ENCODE results near the gene PCNT.

- TF ChIP-seq POLR2A (IDR thresholded peaks at IDR 0.05; ENCODE audit: low read depth, low read length): no peak
- no peak for TF ChIP-seq CTCF (conservative IDR thresholded peaks at IDR 0.05; ENCODE audit: low read depth, low read length)
- TF ChIP-seq CEBPB (IDR thresholded peaks at IDR 0.05; ENCODE audit: low read depth, low read length): no peak
- TF ChIP-seq, protein P1, sequence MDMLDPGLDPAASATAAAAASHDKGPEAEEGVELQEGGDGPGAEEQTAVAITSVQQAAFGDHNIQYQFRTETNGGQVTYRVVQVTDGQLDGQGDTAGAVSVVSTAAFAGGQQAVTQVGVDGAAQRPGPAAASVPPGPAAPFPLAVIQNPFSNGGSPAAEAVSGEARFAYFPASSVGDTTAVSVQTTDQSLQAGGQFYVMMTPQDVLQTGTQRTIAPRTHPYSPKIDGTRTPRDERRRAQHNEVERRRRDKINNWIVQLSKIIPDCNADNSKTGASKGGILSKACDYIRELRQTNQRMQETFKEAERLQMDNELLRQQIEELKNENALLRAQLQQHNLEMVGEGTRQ (IDR thresholded peaks at IDR 0.05; ENCODE audit: low read depth, low read length): no peak
- no peak for TF ChIP-seq SMC3 (IDR thresholded peaks at IDR 0.05; ENCODE audit: low read depth, low read length)
- no peak for TF ChIP-seq RAD21 (IDR thresholded peaks at IDR 0.05; ENCODE audit: low read length)
- no peak for TF ChIP-seq MAFK (IDR thresholded peaks at IDR 0.05; ENCODE audit: low read depth, low read length)
- no peak for TF ChIP-seq FOS (IDR thresholded peaks at IDR 0.05; ENCODE audit: low read depth, low read length)
- no peak for TF ChIP-seq MAZ (IDR thresholded peaks at IDR 0.05; ENCODE audit: borderline replicate concordance, low read depth, low read length)
- TF ChIP-seq BHLHE40 (IDR thresholded peaks at IDR 0.05; ENCODE audit: low read depth, low read length): no peak
- TF ChIP-seq RFX5 (IDR thresholded peaks at IDR 0.05; ENCODE audit: low read depth, low read length): no peak
- no peak for TF ChIP-seq CHD1 (IDR thresholded peaks at IDR 0.05; ENCODE audit: low read depth, low read length)
- no peak for TF ChIP-seq MXI1 (IDR thresholded peaks at IDR 0.05; ENCODE audit: borderline replicate concordance, low read depth, low read length)
Observed at GRCh38 chr21:46413365-46413696, 89.4 kb downstream of the PCNT start.
